Activated CD4-positive, CD25-positive, alpha-beta regulatory T cell (primary cell): ENCODE data around the gene CCDC136.

ENCODE experiments used
- DNase-seq, 4 experiments: peaks; one replicate each; lab custom pipeline; 2025; lab: John Stamatoyannopoulos, UW

The CCDC136 gene

DNA sequence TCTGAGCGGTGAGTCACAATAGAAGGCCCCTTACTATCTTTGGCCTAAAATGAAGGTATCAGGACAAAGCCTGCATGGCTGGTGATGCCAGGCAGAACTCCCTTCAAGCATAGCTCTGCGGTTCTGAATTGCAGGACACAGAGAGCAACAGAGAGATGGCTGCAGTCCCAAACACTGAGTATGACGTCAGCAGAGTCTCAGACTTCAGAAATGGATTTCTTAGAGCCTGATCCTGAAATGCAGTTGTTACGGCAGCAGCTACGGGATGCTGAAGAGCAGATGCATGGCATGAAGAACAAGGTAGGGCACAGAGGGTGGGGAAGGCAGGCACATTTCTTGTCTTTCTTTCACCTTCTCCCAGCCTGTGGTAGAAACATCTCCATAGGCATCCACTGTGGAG is 13.5 kb downstream of the CCDC136 start:
- DNase-seq = no peak

DNA sequence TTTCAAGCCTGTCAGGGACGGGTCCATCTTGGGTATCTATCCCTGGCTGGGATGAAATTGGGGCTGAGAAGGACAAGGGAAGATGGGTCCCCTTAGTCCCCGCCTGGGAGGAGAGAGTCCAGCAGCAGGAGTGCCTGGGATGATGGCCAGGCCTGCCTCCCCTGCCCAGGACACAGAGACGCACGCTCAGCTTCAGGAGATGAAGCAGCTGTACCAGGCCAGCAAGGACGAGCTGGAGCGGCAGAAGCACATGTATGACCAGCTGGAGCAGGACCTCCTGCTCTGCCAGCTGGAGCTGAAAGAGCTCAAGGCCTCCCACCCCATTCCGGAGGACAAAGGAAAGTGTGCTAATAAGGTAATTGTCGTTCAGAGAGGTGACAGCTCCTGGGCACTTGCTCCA is 15.4 kb downstream of the CCDC136 start:
- no peak for DNase-seq

DNA sequence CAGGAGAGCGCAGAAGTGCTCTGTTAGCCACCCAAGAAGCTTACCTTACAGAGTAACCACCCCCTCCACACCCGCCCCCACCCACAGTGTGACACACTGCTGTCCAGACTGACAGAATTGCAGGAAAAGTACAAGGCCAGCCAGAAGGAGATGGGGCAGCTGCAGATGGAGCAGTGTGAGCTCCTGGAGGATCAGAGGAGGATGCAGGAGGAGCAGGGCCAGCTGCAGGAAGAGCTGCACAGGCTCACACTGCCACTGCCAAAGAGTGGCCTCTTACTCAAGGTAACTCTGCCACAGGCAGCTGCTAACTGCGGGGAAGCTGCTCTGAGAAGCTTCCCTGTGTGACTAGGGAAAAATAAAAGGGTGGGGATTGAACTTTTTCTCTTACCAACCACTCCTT is 17.6 kb downstream of the CCDC136 start:
- DNase-seq = no peak

DNA sequence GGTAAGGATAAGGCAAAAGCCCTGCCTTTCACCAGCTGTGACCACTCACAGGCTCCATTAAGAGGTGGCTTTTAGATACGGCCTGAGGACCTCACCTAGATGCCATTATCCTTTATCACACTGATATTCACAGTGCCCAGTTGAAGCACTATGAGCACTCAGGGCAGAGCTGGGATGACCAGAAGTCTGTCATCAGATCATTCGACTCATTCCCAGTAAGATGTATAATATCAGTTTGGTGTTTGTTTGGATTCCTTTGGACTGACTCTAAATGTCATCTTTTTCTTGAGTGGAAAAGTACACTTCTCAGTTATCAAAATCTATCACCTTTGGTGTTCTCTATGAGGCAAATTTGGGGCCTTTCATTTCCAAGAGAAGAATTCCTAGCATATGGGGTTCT is 18.7 kb downstream of the CCDC136 start:
- no peak for DNase-seq

DNA sequence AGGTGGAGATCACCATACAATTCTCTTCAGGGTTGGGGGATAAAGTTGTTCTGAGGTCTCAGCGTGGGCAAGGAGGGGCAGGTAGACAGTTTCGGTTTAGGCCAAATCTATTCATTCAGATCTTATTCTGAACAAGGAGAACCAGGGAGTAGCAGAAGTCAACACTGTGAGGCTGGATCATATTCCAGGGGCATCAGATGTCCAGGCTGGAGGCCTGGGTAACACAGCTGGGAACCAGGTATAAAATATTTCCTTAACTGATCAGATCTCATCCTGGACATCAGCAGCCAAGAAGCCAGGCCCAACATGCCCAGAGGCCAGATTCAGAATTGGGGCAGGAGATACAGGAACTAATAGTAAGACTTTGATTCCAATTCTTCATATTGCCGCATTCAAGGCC is 19.2 kb downstream of the CCDC136 start:
- no peak for DNase-seq

DNA sequence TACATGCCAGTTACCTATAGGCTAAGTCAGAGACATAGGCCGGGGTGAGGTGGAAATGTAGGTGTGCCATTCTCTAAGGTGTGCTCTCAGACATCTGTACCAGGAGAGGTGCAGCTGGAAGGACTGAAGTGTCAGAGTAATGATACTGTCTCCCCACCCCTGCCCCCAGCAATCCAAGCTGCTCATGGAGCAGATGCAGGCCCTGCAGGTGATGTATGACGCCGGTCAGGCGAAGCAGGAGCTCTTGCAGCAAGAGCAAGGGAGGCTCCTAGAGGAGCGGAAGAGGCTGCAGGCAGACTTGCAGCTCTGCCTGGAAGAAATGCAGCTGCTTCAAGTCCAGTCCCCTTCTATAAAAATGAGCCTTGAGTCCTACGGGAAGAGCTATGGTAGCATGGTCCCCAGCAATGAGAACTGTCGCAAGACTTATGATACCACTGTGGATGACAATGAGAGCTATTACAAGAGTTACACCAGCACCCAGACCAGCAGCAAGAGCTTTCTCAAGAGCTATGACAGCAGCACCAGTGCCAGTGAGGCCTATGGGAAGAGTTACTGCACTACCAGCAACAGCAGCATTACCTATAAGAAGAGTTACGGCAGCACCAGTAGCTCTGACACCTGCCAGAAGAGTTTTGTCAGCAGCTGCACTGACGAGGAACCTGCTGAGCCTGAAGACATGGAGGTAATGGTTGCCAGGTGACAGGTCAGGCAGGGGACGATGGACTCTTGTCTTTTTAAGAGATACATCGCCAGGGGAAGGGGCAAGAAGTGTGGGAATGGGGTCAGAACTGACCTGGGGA is 20.1 kb downstream of the CCDC136 start:
- no peak for DNase-seq

DNA sequence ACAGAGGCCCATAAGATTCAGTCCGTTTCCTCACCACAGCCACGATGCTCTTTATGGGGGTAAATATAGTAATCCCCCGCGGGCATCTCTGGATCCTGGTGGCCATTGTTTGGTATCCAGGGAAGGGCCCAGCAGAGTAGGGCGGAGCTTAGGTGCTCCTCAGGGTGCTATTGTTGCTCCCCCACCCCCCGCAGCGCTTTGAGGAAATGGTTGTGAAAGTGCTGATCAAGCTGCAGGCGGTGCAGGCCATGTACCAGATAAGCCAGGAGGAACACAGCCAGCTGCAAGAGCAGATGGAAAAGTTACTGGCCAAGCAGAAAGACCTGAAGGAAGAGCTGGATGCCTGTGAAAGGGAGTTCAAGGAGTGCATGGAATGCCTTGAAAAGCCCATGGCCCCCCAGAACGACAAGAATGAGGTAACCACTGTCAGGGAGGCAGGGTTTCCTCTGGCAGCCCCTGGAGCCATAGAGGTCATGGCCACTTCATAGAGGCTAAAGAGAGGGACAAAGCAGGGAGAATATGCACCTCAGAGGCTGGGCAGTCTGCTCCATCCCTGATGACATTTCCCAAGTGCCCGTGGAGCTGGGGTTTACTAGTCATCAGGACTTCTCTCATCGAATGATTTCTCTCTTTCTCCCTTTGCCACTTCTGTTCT is 20.9 kb downstream of the CCDC136 start:
- no peak for DNase-seq

DNA sequence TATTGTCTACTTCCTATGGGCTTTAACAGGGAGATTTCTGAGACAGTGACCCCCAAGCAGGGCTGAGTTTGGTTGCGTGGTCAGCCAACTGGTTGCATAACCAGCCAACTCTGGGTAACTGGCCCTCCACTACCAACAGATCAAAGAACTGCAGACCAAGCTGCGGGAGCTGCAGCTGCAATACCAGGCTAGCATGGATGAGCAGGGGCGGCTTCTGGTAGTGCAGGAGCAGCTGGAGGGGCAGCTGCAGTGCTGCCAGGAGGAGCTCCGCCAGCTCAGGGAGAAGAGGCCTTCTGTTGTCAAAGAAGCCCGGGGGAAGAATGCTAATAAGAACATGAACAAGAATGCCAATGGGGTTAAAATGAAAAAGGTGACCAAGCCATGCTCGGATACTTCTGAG is 22.7 kb downstream of the CCDC136 start:
- DNase-seq = no peak

DNA sequence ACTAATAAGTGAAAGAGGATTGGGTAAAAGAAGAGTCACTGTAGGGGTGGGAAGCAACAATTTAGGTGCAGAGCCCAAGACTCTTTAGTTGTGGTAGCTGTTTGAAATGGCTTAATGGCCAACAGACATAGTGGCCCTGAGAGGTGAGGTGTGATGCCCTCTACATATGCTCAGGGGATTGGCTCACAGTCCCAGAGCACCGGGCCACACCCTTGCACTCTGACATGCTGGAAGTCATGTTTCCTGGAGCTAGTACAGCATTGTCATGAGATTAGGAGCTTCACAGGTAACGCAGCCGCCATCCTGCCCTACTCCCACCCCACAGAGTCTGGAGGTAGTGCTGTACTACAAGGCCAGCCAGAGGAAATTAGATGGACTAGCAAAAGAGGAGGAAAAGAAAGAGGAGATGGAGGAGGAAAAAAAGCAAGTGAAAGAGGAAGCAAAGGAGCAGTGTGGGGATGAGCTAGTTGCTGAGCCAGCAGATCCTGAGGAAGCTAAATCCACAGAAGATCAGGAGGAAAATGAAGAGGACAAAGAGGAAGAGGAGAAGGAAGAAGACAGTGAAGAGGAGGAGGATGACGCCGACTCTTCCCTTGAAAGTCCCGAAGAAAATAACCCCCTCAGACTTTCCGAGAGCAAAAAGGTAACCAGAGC is 23.6 kb downstream of the CCDC136 start:
- DNase-seq = no peak

DNA sequence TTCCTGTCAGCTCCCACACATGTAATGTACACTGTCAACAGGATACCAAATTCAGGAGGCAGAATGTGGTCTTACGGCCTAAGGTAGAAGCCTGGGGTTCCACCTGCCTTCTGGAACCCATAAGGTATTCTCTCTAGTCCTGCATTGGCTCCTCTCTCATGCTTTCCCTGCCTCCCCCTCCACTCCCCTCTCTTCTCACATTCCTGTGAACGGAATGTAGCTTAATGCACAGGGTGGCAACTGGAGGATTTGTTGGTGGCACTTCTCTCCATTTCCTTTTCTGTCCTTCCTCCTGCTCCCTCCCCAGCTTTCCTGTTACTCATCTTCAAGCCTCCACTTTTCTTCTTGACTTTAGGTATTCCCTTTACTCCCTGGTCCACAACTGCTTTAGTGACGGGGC is 26.9 kb downstream of the CCDC136 start:
- DNase-seq = no peak

DNA sequence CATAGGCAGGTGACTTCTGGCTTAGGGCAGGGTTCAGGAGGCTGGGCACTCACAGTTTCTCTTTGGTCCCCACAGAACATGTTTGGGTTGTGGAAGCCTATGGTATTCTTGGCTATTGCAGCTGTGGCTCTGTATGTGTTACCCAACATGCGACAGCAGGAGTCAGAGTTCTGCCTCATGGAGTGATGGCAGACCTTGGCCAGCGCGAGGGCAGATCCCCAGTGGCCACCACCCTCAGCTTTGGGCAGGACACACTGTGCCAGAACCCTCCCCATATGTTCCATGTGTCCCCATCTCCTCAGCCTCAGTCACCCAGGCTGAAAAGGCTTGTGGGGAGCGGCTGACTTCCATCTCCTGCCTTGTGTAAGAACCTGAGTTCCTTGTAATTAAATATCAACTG is 30.0 kb downstream of the CCDC136 start:
- no peak for DNase-seq

DNA sequence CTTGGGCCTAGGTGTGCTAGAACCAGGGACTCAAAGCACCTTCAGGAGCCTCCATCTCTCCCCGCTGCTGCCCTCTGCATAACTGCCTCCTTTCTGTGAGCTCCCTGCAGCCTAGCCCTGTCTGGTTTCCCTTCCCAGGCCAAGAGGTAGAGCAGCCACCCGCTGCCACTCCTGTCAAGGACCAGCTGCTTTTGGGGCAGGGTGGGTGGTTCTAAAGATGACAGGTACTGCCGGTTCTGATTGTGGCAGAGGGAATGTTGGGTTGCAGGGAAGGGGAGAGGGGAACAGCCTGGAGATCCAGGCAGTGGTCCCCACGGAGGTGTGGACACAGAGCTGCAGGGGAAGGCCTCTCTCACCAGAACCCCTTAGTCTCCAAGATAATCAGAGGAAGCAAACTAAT is 34.7 kb downstream of the CCDC136 start:
- no peak for DNase-seq

DNA sequence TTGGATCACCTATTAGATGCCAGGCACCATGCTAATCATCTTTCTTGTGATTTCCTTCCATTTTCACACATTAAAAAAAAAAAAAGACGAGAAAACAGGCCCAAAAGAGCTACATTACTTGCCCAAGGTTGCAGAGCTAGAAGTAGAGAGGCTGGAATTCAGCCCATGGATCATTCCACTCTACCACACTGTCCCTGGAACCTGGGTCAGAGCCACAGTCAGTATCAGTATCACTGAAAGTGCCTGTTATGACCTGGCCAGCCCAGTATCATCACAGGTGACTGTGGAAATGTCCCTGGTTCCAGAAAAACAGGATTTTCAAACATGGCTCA is 35.1 kb downstream of the CCDC136 start:
- DNase-seq = no peak

DNA sequence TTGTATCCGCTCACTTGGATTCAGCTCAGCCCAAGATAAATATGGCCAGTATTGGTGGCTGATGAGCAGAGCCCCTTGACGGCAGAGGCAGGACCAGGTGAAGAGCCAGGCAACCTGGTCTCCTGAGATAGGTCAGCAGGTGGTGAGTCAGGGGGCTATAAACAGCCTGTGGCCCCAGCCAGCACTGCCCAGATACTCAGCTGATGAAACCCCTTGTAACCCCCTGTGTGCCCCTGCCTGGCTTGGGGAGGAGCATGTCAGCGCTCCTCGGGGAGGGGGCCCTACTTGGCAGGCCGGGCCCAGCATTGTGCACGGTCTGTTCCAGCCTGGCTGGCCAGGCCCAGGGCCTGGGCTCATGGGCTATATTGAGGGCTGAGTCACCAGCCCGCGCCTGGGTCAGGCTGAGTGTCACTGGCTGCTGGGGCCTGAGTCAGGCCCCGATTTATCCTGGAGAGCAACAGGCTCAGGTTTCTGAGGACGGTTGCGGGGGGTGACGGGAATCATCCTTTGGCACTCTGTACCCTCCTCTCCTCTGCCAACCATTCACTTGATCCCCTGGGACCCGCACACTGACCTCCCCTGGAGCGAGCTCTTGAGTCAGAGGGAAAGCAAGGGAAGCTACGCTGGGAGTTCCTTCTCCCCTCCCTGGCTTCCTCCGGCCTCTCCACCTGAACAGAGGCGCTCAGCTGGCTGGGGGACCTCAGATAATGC is 35.6 kb downstream of the CCDC136 start:
- DNase-seq = no peak

DNA sequence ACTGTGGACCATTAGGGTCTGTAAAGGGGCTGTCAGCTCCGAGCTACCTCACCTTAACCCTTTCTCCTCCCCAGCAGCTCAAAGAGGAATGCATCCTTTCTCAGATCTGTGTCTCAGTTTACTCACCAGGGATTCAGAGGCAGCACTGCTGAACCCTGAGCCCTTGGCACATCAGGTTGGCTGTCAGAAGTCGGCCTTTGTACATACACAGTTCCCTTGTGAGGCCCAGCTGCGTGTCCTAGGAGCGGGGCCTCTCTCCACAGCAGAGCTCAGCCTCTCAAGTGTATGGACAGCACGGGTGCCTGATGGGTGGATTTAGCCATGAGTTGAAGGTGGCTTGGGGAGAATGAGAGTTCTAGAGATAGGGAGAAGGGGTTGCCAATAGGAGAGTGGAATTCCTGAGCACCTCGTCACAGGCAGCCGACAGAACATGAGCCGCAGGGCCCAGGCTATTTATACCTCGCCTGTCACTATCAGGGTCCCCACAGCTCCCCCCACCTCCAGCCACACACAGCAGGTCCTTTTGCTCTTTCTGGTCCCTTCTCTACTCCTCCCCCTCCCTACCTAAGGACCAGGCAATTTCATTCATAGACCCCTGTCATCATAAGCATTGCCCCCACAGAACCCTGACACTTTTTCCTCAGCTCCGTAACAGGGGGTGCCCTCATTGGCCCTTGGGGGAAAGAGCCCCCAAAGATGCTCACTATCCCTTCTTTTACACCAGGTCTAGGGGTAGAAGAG is 36.4 kb downstream of the CCDC136 start:
- no peak for DNase-seq

DNA sequence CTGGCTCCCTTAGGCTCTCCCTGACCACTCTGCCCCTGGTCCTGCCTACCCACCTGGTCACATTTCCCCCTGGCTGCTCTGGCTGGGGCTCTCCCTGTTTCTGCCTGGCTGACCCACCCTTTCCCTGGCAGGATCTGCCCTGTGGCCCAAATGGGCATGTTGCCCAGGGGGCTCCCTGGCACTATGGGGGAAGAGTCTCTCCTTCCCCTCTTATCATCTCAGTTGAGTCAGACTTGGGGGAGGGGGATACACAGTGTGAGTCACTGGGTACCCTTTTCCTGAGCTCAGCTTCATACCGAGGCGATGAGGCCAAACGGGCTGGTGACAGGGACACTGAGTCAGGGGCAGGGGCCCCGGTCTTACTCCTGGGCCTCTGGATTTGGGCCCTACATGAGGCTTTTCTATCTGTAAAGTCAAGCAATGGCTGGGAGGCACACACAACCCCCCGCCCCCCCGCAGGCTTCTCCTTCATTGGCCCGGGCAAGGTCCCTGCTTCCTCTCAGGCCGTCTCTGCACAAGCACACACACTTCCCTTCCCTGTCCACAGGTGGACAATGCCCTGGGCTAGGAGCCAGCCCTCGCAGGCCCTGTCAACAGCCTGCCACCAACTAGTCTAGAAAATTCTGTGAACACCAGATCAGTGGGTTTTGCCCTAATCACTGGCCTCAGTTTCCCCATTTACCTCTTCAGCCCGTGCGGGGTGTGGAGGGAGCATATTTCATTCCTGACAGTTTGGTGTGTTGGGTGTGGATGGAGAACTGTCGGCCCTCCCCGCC is 37.8 kb downstream of the CCDC136 start:
- DNase-seq = no peak

DNA sequence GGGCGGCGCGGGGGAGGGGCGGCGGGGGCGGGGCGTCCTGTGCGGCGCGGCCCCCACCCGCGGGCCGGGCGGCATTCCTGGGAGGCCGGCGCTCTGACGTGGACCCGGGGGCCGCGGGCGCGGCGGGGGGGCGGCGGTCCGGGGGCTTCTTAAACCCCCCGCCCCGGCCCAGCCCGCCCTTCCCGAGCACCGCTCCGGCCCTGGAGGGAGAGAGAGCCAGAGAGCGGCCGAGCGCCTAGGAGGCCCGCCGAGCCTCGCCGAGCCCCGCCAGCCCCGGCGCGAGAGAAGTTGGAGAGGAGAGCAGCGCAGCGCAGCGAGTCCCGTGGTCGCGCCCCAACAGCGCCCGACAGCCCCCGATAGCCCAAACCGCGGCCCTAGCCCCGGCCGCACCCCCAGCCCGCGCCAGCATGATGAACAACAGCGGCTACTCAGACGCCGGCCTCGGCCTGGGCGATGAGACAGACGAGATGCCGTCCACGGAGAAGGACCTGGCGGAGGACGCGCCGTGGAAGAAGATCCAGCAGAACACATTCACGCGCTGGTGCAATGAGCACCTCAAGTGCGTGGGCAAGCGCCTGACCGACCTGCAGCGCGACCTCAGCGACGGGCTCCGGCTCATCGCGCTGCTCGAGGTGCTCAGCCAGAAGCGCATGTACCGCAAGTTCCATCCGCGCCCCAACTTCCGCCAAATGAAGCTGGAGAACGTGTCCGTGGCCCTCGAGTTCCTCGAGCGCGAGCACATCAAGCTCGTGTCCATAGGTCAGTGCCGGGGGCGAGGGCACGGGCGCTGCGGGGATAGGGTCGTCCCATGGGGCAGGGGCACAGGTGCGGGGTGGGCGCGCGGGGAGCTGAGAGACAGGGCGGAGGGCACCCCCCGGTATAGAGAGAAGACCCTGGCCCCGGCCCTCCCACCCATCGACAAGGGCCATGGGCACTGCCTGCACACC is 38.7 kb downstream of the CCDC136 start, which contains the start of gene FLNC:
Gene FLNC, plus strand, starts transcription at position 176 of the 947 bp plus-strand sequence. Its CDS starts 232 bp downstream, at position 408.
- no peak for DNase-seq

DNA sequence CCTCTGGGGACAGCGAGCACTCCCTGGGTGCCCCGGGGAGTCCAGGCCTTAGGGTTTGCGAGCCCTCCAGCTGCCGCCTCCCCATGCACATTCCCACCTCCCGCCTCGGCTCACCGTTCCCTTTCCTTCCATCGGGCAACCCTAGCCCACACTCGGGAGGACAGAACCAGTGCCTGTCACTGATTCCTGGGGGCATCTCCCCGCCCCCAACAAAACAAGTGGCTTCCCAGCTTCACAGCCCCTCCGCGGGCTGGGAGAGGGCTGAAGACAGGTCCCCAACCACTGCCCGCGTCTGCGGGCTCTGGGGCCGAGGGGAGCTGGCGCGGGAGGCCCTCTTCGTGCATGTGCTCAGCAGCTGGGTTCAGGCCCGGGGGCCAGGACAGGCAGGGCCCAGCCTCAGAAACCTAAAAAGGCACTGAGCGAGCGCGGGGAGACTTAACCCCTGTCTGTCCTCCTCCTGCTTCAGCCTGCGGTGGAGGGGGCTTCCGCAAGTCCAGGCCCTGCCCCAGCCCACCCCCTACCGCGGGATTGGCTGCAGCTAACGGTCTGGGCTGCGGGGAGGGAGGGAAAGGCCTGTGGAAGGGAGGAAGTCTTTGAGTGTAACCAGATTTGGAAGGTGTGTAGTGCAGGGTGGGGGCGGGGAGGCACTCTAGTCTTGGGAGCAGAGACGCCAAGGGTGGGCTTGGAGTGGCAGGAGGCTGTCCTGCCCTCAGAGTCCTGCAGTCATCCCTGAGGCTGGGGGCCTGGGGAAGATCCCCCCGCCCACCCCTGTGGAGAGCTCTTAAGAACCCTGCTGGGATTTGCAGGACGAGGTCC is 39.6 kb downstream of the CCDC136 start:
- no peak for DNase-seq
